Nephron progenitor cell (in vitro differentiated cells): Measurements from ENCODE around the gene SPAAR.

ENCODE experiments used
- DNase-seq: peaks from one replicate; pipeline ENCODE4 v3.0.0; 2021
- H3K27ac Mint-ChIP-seq: 2 replicates; pipeline ENCODE4 v1.8.0; 2021; ENCODE audit warnings: mild to moderate bottlenecking, moderate library complexity, mixed read lengths
- H3K27me3 Mint-ChIP-seq: 2 replicates; pipeline ENCODE4 v1.8.0; 2021; ENCODE audit warnings: mild to moderate bottlenecking, low read depth, mixed read lengths; ENCODE audit not compliant: poor library complexity
- H3K36me3 Mint-ChIP-seq: 2 replicates; pipeline ENCODE4 v1.8.0; 2021; ENCODE audit warnings: low read depth, mixed read lengths
- H3K4me1 Mint-ChIP-seq: 2 replicates; pipeline ENCODE4 v1.8.0; 2021; ENCODE audit warnings: mixed read lengths
- H3K4me3 Mint-ChIP-seq: 2 replicates; pipeline ENCODE4 v1.8.0; 2021; ENCODE audit warnings: mild to moderate bottlenecking, moderate library complexity, mixed read lengths
- H3K9me3 Mint-ChIP-seq: 2 replicates; pipeline ENCODE4 v1.8.0; 2021; ENCODE audit warnings: mild to moderate bottlenecking, moderate library complexity, mixed read lengths
- CTCF ChIP-seq: fragments of 200-600 bp; sonication (generic); IDR thresholded peaks from 2 replicates; pipeline ENCODE4 v1.5.0; 2021; ENCODE audit warnings: antibody characterized with exemption

SPAAR gene

GRCh38 chr9:35905912-35906679 is 3.2 kb upstream of the SPAAR start, which contains the start of gene HRCT1:
Gene HRCT1, plus strand, starts transcription at chr9:35906202. Its CDS starts 86 bp downstream, at chr9:35906288.
- DNase-seq, result no peak
- Mint-ChIP-seq H3K36me3 (no peaks in the 10 kb centered on the region), H3K4me3 (peak within 1 kb of the TSS; percentile 47), H3K9me3 (no peaks in the 10 kb centered on the region), H3K27ac (peak within 1 kb of the TSS; percentile 97), H3K4me1 (peaks cover 71% of the 10 kb centered on the region), H3K27me3 (peaks cover 22% of the 10 kb centered on the region)
- no peak for TF ChIP-seq CTCF

GRCh38 chr9:35906923-35907699 is 2.2 kb upstream of the SPAAR start:
- Mint-ChIP-seq H3K36me3 (no peaks in the 10 kb centered on the region), H3K27me3 (peaks cover 15% of the 10 kb centered on the region), H3K9me3 (no peaks in the 10 kb centered on the region), H3K27ac (peak overlapping the region; percentile 97), H3K4me1 (peaks cover 72% of the 10 kb centered on the region), H3K4me3 (peak overlapping the region; percentile 47)
- no peak for TF ChIP-seq CTCF
- no peak for DNase-seq

- H3K36me3 Mint-ChIP-seq, result no peaks in the 10 kb centered on the region
- H3K4me1 Mint-ChIP-seq, result peaks cover 69% of the 10 kb centered on the region
- H3K27ac Mint-ChIP-seq, result peak overlapping the region; percentile 97
- H3K9me3 Mint-ChIP-seq, result no peaks in the 10 kb centered on the region
- peak overlapping the region; percentile 3 for H3K4me3 Mint-ChIP-seq
- H3K27me3 Mint-ChIP-seq, result peaks cover 7% of the 10 kb centered on the region
- no peak for TF ChIP-seq CTCF
- DNase-seq, result no peak
Measured at GRCh38 chr9:35907711-35908503, 1.4 kb upstream of the SPAAR start.

GRCh38 chr9:35908504-35909125 is 675 bp upstream of the SPAAR start:
- Mint-ChIP-seq H3K4me1 (peaks cover 68% of the 10 kb centered on the region), H3K27ac (peak overlapping the region; percentile 97), H3K4me3 (no peak overlapping the region), H3K36me3 (no peaks in the 10 kb centered on the region), H3K27me3 (peaks cover 6% of the 10 kb centered on the region), H3K9me3 (no peaks in the 10 kb centered on the region)
- no peak for DNase-seq
- no peak for TF ChIP-seq CTCF

- peak overlapping the region; percentile 92 for H3K27ac Mint-ChIP-seq
Measured at GRCh38 chr9:35909687-35910612, 660 bp downstream of the SPAAR start.

More at GRCh38 chr9:35909687-35910612, 660 bp downstream of the SPAAR start:
- no peak for DNase-seq
- Mint-ChIP-seq H3K9me3 (no peaks in the 10 kb centered on the region), H3K27me3 (peaks cover 2% of the 10 kb centered on the region), H3K36me3 (no peaks in the 10 kb centered on the region), H3K4me1 (peaks cover 55% of the 10 kb centered on the region), H3K4me3 (no peak overlapping the region)
- no peak for TF ChIP-seq CTCF
